IMR-90 (cell line): ENCODE measurements around the gene VEPH1.

Experiments
- CEBPB ChIP-seq: IDR thresholded peaks from 2 replicates; pipeline ENCODE4 v1.6.1; 2012; ENCODE audit warnings: low read depth, low read length, improper control_type of control experiment
- MAFK ChIP-seq: IDR thresholded peaks from 2 replicates; pipeline ENCODE4 v1.6.1; 2012; ENCODE audit warnings: low read depth, low read length, improper control_type of control experiment
- POLR2A ChIP-seq: IDR thresholded peaks from 2 replicates; pipeline ENCODE4 v1.6.1; 2012; ENCODE audit warnings: mild to moderate bottlenecking, low read depth, low read length
- RAD21 ChIP-seq: IDR thresholded peaks from 2 replicates; pipeline ENCODE4 v1.6.1; 2012; ENCODE audit warnings: low read length, improper control_type of control experiment
- RCOR1 ChIP-seq: IDR thresholded peaks from 2 replicates; pipeline ENCODE4 v1.6.1; 2012; ENCODE audit warnings: mild to moderate bottlenecking, low read length, improper control_type of control experiment; ENCODE audit not compliant: insufficient replicate concordance
- RFX5 ChIP-seq: IDR thresholded peaks from 2 replicates; pipeline ENCODE4 v1.8.0; 2012; ENCODE audit warnings: low read depth, mild to moderate bottlenecking, low read length, moderate library complexity
- SMC3 ChIP-seq: fragments of 150-350 bp; IDR thresholded peaks from 2 replicates; pipeline ENCODE4 v1.6.1; 2016; ENCODE audit warnings: low read depth, mild to moderate bottlenecking, antibody characterized with exemption, low read length, moderate library complexity
- TF ChIP-seq, protein P1 (sequence below): conservative IDR thresholded peaks from 2 replicates; pipeline ENCODE4 v1.5.1; 2012; ENCODE audit warnings: mild to moderate bottlenecking, low read depth, low read length, improper control_type of control experiment
- TF ChIP-seq, protein P2 (sequence below): fragments of 150-350 bp; IDR thresholded peaks from 2 replicates; pipeline ENCODE4 v1.6.1; 2016; ENCODE audit warnings: low read depth, mild to moderate bottlenecking, low read length, moderate library complexity, borderline replicate concordance

DNA sequence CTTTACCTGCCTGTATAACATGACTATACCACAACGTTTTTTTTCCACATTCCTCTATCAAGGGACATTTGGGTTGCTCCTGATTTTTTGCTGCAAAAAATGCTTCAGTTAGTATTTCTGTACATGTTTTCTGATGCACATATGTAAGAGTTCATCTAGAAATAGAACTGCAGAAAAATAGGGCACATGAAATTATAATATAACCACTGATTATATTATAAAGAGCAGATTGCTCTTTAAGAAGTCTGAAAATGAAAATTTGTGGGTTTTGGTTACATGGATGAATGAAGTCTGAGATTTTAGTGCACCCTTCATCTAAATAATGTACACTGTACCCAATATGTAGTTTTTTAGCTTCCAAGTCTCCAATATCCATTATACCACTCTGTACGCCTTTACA is 196.7 kb downstream of the VEPH1 start:
- TF ChIP-seq, protein P1, sequence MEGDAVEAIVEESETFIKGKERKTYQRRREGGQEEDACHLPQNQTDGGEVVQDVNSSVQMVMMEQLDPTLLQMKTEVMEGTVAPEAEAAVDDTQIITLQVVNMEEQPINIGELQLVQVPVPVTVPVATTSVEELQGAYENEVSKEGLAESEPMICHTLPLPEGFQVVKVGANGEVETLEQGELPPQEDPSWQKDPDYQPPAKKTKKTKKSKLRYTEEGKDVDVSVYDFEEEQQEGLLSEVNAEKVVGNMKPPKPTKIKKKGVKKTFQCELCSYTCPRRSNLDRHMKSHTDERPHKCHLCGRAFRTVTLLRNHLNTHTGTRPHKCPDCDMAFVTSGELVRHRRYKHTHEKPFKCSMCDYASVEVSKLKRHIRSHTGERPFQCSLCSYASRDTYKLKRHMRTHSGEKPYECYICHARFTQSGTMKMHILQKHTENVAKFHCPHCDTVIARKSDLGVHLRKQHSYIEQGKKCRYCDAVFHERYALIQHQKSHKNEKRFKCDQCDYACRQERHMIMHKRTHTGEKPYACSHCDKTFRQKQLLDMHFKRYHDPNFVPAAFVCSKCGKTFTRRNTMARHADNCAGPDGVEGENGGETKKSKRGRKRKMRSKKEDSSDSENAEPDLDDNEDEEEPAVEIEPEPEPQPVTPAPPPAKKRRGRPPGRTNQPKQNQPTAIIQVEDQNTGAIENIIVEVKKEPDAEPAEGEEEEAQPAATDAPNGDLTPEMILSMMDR = no peak
- TF ChIP-seq RCOR1 (no peak), POLR2A (no peak), MAFK (no peak), SMC3 (no peak), CEBPB (no peak), RAD21 (no peak), RFX5 (no peak)
- TF ChIP-seq, protein P2, sequence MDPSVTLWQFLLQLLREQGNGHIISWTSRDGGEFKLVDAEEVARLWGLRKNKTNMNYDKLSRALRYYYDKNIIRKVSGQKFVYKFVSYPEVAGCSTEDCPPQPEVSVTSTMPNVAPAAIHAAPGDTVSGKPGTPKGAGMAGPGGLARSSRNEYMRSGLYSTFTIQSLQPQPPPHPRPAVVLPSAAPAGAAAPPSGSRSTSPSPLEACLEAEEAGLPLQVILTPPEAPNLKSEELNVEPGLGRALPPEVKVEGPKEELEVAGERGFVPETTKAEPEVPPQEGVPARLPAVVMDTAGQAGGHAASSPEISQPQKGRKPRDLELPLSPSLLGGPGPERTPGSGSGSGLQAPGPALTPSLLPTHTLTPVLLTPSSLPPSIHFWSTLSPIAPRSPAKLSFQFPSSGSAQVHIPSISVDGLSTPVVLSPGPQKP = no peak
